ENCODE data around the gene KDM3B.

DNA sequence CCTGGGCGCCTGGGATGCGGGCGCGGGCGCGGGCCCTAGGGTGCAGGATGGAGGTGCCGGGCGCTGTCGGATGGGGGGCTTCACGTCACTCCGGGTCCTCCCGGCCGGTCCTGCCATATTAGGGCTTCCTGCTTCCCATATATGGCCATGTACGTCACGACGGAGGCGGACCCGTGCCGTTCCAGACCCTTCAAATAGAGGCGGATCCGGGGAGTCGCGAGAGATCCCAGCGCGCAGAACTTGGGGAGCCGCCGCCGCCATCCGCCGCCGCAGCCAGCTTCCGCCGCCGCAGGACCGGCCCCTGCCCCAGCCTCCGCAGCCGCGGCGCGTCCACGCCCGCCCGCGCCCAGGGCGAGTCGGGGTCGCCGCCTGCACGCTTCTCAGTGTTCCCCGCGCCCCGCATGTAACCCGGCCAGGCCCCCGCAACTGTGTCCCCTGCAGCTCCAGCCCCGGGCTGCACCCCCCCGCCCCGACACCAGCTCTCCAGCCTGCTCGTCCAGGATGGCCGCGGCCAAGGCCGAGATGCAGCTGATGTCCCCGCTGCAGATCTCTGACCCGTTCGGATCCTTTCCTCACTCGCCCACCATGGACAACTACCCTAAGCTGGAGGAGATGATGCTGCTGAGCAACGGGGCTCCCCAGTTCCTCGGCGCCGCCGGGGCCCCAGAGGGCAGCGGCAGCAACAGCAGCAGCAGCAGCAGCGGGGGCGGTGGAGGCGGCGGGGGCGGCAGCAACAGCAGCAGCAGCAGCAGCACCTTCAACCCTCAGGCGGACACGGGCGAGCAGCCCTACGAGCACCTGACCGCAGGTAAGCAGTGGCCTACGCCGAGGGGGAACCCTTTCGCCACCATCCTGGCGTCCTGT lies 113.0 kb downstream of the KDM3B start, which contains the start of gene EGR1:
- TF ChIP-seq, protein P1, sequence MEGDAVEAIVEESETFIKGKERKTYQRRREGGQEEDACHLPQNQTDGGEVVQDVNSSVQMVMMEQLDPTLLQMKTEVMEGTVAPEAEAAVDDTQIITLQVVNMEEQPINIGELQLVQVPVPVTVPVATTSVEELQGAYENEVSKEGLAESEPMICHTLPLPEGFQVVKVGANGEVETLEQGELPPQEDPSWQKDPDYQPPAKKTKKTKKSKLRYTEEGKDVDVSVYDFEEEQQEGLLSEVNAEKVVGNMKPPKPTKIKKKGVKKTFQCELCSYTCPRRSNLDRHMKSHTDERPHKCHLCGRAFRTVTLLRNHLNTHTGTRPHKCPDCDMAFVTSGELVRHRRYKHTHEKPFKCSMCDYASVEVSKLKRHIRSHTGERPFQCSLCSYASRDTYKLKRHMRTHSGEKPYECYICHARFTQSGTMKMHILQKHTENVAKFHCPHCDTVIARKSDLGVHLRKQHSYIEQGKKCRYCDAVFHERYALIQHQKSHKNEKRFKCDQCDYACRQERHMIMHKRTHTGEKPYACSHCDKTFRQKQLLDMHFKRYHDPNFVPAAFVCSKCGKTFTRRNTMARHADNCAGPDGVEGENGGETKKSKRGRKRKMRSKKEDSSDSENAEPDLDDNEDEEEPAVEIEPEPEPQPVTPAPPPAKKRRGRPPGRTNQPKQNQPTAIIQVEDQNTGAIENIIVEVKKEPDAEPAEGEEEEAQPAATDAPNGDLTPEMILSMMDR (IDR thresholded peaks at IDR 0.05; ENCODE audit: low read depth, low read length, poor library complexity, severe bottlenecking), result no peak
- TF ChIP-seq EZH2phosphoT487 (IDR thresholded peaks at IDR 0.05; ENCODE audit: borderline replicate concordance, low read length), result no peak; the same call in 1 of the 2 replicates
